Lung (tissue), 12 donors: Measurements from ENCODE around the gene MMP7. TPM values are rescaled to one million over a fixed set of nuclear protein-coding genes. Genes with fewer than 3 reads are reported as not detected.

ENCODE experiments used
- ATAC-seq: fragments of 200-7000 bp; cut with Tn5 transposase; one replicate; pipeline ENCODE4 v1.9.1; 2020; ENCODE audit warnings: moderate number of reproducible peaks; ENCODE audit not compliant: insufficient read depth, low FRiP score
- DNase-seq, 3 donors: peaks; one replicate each; pipeline ENCODE4 v3.0.0-alpha.2; 2013 to 2017
- H3K27ac ChIP-seq, 2 donors: one replicate each; pipeline ENCODE4 v1.5.1; 2013; ENCODE audit warnings: mild to moderate bottlenecking in 2 of 2, moderate library complexity in 2 of 2, control low read depth in 1 of 2, inconsistent platforms in 1 of 2, low read depth in 1 of 2, low read length in 1 of 2
- H3K27me3 ChIP-seq, 3 donors: one replicate each; pipeline ENCODE4 v1.5.1; 2013; ENCODE audit warnings: low read length in 2 of 3; ENCODE audit not compliant: control insufficient read depth in 3 of 3, insufficient read depth in 3 of 3
- H3K36me3 ChIP-seq, 4 donors: one replicate each; pipeline ENCODE4 v1.5.1; 2013; ENCODE audit warnings: low read length in 4 of 4, mild to moderate bottlenecking in 1 of 4, moderate library complexity in 1 of 4; ENCODE audit not compliant: control insufficient read depth in 4 of 4, insufficient read depth in 4 of 4
- H3K4me1 ChIP-seq, 5 donors: one replicate each; pipeline ENCODE4 v1.5.1; 2013; ENCODE audit warnings: low read length in 5 of 5, mild to moderate bottlenecking in 2 of 5, moderate library complexity in 1 of 5; ENCODE audit not compliant: control insufficient read depth in 5 of 5, insufficient read depth in 5 of 5
- H3K4me3 ChIP-seq: one replicate; pipeline ENCODE4 v1.5.1; 2013; ENCODE audit warnings: mild to moderate bottlenecking, control low read depth, moderate library complexity
- H3K9ac ChIP-seq, 2 donors: one replicate each; pipeline ENCODE4 v1.5.1; 2013; ENCODE audit warnings: low read length in 2 of 2, control low read depth in 1 of 2; ENCODE audit not compliant: insufficient read depth in 1 of 2
- H3K9me3 ChIP-seq, 4 donors: one replicate each; pipeline ENCODE4 v1.5.1; 2013; ENCODE audit warnings: low read length in 3 of 4, mild to moderate bottlenecking in 1 of 4, moderate library complexity in 1 of 4; ENCODE audit not compliant: control insufficient read depth in 4 of 4, insufficient read depth in 3 of 4
- WGBS, 2 donors: extraction: QIAGEN DNeasy Blood & Tissue Kit; methylation state at CpG; one replicate each; pipeline ENCODE4 v1.1.7; 2013; 5-methylcytosine and 5-hydroxymethylcytosine counted together
- polyA plus RNA-seq, 2 donors: library from polyadenylated mRNA; stranded (reverse); fragments of 200-250 nt; gene quantifications; one replicate each; pipeline ENCODE4 v1.2.1, GENCODE V29; 2013
- total RNA-seq, 2 donors: library from RNA; depleted of rRNA in 1 of 2; stranded (reverse); fragments of >200 nt in 1 of 2; gene quantifications; one replicate each; pipeline ENCODE4 v1.2.1, GENCODE V29; 2014 to 2021
- TF ChIP-seq, protein P1 (sequence below): IDR thresholded peaks from 2 replicates; pipeline ENCODE4 v1.5.1; 2012; ENCODE audit warnings: mild to moderate bottlenecking; ENCODE audit errors: control extremely low read depth, extremely low read depth
- donor health status: control.
- donor health status: control.
- donor health status: Bipolar disorder and iron deficiency.
- donor health status: healthy.
- donor health status: DM: yes; HTN: yes; CAD: no.

MMP7 gene
- total and polyA plus RNA-seq, 4 donors = 17.9 to 433 (median 26.2) TPM

DNA sequence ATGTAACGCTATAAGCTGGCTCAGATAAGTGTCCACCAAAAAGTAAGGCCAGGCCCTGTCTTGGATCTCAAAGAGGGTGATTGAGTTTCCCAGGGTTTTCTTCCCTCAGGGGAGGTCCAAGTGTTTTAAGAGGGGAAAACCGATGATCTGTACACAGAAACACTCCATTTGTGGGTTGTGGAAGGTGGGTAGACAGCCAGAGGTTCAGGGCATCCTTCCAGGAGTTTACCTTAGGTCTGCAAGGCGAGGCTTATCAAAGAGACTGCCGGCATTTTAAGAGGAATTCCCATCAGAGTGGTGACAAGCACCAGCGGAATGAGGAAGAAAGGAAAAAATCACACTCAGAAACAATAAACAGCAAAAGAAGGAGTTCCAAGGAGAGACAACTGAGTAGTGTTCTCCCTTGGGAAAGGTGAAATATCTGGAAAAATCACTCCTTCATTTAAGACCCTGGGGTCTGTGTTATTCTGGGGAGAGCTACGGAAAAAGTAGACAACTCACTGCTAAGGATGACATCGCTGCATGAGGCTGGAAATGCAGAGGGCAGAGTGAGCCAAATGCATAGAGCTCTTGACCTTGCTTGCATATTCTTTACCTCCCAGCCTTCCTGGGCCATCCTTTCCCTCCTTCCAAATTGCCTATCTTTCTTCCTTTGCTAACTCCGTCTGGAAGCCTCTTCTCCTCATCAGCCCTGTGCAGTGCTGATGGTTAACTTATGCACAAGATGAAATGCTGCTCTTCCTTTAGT, 22.1 kb upstream of the MMP7 start:
- H3K36me3 ChIP-seq = no peaks in the 10 kb centered on the region
- WGBS, 2 donors = 62 to 85% methylated on average over 8 of the region's 8 CpGs
- DNase-seq = peak in 2 of 3 donors; percentile 21 to 43
- H3K27ac ChIP-seq = peak overlapping the region in 1 of 2 donors; percentile 70
- no peak overlapping the region for H3K4me3 ChIP-seq
- no peaks in the 10 kb centered on the region for H3K27me3 ChIP-seq
- ATAC-seq = peak; percentile 63
- H3K9ac ChIP-seq = no peak overlapping the region
- H3K9me3 ChIP-seq = no peaks in the 10 kb centered on the region
- H3K4me1 ChIP-seq = peaks cover 0 to 6% (median 0%) of the 10 kb centered on the region in 5 donors
- TF ChIP-seq, protein P1, sequence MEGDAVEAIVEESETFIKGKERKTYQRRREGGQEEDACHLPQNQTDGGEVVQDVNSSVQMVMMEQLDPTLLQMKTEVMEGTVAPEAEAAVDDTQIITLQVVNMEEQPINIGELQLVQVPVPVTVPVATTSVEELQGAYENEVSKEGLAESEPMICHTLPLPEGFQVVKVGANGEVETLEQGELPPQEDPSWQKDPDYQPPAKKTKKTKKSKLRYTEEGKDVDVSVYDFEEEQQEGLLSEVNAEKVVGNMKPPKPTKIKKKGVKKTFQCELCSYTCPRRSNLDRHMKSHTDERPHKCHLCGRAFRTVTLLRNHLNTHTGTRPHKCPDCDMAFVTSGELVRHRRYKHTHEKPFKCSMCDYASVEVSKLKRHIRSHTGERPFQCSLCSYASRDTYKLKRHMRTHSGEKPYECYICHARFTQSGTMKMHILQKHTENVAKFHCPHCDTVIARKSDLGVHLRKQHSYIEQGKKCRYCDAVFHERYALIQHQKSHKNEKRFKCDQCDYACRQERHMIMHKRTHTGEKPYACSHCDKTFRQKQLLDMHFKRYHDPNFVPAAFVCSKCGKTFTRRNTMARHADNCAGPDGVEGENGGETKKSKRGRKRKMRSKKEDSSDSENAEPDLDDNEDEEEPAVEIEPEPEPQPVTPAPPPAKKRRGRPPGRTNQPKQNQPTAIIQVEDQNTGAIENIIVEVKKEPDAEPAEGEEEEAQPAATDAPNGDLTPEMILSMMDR = no peak

DNA sequence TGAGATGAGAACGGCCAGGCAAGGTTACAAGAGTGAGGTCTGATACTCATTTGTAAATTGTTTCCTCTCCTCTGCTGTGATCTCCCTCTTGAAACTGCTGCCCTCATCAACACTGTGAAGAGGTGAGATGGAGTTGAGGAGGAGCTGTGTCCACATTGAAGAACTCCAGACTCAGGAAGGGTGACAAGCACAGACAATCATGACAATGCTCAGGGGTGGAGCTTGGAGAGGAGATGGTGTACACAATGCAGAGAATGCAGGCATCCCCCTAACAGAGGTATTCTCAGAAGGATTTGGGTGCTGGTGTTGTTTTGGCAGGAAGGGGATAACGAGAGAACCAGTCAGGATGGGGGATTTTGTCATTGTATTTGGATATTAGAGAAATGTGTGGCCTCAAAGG, 21.5 kb upstream of the MMP7 start:
- ATAC-seq = no peak

DNA sequence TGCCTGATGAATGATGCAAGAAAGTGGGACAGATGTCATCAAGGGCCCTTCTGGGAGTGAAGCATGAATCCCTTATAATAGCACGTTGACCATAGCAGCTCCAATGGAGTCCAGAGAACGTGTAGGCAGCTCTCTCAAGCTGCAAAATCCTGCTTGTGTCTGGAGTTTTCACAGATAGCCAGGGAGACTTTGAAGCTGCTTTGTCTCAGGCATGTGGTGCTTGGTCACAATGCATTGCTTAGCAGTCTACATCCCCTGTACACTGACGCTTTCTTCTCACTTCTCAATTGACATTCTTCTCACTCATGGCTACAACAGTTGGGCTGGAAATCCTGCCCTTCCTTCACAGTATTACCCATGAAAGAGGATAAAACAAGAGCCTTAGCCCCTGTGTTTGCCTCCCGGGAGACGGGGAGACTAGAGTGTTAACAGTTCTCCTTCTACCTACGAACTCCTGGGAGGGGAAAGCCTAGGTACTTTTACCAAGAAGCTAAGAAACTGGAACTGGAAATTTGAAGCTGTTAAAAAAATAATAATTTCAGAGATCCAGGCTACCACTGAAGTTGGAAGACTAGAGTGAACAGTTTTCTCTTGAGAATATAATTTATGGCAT, 20.7 kb upstream of the MMP7 start:
- Histone ChIP-seq H3K9me3 (no peaks in the 10 kb centered on the region), H3K36me3 (no peaks in the 10 kb centered on the region), H3K4me1 (peaks cover 0 to 6% (median 0%) of the 10 kb centered on the region in 5 donors), H3K9ac (no peak overlapping the region), H3K27ac (no peak overlapping the region), H3K4me3 (no peak overlapping the region), H3K27me3 (no peaks in the 10 kb centered on the region)
- WGBS, 2 donors = 66 to 79% methylated on average over 6 of the region's 6 CpGs
- DNase-seq (peak in 1 of 3 donors; percentile 12), ATAC-seq (no peak)
- TF ChIP-seq, protein P1 = no peak

More for the DNA sequence above, 21.5 kb upstream of the MMP7 start:
- Histone ChIP-seq H3K4me3 (no peak overlapping the region), H3K4me1 (peaks cover 0 to 6% (median 0%) of the 10 kb centered on the region in 5 donors), H3K9me3 (no peaks in the 10 kb centered on the region), H3K9ac (no peak overlapping the region), H3K36me3 (no peaks in the 10 kb centered on the region), H3K27me3 (no peaks in the 10 kb centered on the region), H3K27ac (peak overlapping the region in 1 of 2 donors; percentile 51)
- DNase-seq = no peak
- WGBS, 2 donors = 57 to 67% methylated on average over 2 of the region's 2 CpGs
- TF ChIP-seq, protein P1 = no peak
